8988T (cell line): Measurements from ENCODE around the gene NOPCHAP1.
"Not testable (repeated sequence)": the region's sequence is repeated elsewhere in the genome, so short reads cannot be mapped to it uniquely, and the experiment has no call there.

Experiments used
- DNase-seq: peaks from one replicate; pipeline ENCODE4 v3.0.0; 2011

NOPCHAP1 gene

DNA sequence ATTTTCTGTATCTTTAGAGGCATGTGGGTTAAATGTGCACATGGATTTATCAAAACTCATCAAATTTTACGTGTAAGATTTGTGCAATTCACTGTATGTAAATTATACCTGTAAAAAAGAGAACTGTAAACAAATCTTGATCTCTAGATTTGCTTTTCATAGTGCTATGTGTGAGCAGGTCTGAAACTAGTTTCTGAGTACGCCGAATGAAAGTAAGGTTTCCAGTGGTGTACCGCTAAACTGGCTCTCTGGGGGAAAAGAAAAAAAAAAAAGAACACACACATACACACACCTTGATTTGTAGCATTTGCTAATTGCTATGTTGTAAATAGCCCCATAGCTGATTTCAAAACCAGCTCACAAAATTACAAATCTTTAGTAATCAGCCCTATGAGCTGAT lies 19.4 kb upstream of the NOPCHAP1 start:
- no peak for DNase-seq

DNA sequence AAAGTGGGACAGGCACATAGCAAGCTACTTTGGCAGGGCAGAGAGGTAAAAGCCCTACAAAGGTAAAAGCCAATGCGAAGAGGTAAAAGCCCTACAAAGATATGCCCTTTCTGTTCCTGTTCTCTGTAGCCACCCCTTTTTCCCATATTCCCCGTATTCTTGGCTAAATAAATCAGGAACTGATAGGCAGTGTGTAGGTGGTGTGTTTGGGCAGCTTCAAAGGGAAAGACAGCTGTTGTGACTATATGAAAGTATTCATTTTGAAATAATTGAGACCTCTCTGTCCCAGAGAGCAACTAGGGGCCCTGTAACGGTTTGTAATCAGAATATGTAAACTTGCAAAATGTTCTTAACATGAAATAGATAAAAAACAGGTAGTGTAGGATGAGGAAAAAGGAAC lies 16.8 kb upstream of the NOPCHAP1 start:
- no peak for DNase-seq

GRCh38 chr12:104971306-104971705 lies 14.8 kb upstream of the NOPCHAP1 start:
- no peak for DNase-seq

GRCh38 chr12:104973250-104973649 lies 12.9 kb upstream of the NOPCHAP1 start:
- DNase-seq, result no peak

- no peak for DNase-seq
These were observed 11.4 kb upstream of the NOPCHAP1 start for GRCh38 chr12:104974626-104975290.

GRCh38 chr12:104975587-104976343 lies 10.4 kb upstream of the NOPCHAP1 start:
- no peak for DNase-seq

DNA sequence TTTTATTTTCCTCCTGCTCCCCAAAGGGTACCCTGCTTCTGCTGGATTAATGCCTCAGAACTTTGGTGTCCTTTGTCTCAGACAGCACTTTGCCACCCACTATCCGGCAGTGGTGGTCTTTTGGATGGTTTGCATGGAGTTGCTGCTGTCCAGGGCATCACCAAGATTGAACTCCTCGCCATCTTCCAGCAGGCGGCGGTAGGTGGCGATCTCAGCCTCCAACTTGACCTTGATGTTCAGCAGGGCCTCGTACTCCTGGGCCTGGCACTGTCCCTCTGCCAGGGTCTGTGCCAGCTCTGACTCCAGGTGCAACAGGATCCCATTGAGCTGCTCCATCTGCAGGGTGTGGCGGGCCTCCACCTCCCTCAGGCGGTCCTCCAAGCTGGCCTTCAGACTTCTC lies 9.4 kb upstream of the NOPCHAP1 start:
- DNase-seq, result no peak

DNA sequence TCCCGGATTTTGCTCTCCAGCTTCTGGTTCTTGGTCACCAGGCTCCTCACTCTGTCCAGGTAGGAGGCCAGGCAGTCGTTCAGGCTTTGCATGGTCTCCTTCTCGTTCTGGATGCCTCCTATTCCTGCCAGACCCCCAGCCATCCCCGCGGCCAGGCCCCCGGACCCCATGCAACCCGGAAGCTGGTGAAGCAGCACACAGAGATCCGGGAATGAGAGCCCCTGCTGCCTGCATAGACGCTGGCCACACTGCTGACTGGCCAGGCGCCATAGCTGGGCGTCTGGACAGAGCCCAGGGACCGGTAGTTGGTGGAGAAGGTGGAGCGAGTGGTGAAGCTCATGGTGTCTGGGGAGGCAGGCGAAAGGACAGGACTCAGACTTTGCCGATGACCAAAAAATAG lies 8.4 kb upstream of the NOPCHAP1 start:
- DNase-seq, result not testable (repeated sequence)

DNA sequence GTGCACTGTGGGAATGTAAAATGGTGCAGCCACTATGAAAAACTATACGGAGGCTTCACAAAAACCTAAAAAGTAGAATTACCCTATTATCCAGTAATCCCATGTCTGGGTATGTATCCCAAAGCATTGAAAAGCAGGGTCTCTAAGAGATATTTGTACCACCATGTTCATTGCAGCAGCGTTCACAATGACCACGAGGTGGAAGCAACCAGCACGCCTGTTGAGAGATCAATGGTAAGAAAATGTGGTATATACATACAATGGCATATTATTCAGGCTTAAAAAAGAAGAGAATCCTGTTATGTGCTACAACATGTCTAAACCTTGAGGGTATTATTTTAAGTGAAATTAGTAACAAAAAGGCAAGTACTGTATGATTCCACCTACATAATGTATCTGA lies 910 bp upstream of the NOPCHAP1 start:
- DNase-seq, result no peak

- DNase-seq, result no peak
These were observed 4.8 kb downstream of the NOPCHAP1 start for GRCh38 chr12:104990950-104991349.

- no peak for DNase-seq
These were observed 5.5 kb downstream of the NOPCHAP1 start for GRCh38 chr12:104991565-104992128.

DNA sequence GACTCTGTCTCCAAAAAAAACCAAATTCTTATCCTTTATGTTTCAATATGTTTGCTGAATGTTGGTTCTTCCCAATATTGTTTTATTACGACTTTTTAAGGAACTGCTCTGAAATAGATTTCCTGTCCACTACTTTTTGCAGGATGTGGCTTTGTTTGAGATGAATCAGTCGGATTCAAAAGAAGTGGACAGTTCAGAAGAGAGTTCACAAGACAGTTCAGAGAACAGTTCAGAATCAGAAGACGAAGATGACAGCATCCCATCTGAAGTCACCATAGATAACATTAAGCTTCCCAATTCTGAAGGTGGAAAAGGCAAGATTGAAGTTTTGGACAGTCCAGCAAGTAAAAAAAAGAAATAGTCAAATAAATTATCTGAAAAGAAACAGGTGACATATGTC lies 8.2 kb downstream of the NOPCHAP1 start:
- no peak for DNase-seq

DNA sequence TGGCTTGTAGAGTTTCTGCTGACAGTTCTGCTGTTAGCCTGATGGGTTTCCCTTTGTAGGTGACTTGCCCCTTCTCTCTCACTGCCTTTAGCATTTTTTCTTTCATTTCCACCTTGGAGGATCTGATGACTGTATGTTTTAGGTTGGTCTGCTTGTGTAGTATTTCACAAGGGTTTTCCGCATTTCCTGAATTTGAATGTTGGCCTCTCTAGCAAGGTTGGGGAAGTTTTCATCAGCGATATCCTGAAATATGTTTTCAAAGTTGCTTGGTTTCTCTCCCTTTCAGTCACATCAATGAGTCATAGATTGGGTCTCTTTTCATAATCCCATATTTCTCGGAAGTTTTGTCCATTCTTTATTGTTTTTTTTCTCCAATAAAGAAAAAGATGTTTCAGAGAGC lies 11.4 kb downstream of the NOPCHAP1 start:
- no peak for DNase-seq

DNA sequence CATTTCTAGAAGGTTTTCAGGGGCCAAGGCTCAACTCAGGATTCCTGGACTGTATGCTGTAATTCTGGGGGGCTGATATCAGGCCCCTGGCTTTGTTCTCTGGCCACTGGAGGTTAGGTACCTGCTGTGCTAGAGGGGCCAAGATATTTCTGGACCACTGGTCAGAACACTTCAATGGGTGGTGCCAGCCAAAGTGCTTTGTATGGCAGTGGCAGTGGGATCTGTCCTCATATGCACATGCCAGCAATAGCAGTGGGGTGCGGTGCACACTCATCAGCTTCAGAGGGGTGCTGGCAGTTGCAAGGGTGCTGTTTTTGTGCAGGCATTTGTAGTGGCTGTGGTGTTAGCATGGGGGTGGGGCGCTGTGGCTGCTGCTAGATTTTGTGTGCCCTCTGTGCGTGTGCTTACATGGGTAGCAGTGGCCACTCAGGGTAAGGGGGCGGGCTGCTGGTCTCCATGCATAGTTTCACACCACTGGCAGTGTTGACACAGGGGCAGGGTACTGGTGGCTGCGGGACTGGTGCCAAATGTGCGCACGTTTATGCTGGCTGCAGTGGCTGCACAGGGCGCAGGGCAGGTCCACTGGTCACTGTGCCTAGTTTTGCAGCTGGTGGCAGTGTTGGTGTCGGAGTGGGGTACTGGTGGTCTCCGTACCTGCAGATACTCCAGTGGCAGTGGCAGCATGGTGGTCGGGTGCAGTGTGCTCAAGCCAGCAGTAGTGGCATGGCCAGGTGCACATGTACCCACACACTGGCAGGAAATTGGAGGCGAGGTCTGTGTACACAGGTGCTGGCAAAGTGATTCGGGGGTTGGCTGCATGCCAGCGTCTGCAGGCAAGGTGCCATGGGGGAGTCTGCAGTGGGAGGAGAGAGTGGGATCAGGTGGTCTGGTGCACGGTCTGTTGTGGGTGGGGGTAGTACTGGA lies 12.6 kb downstream of the NOPCHAP1 start:
- DNase-seq, result no peak

- no peak for DNase-seq
These were observed 13.2 kb downstream of the NOPCHAP1 start for GRCh38 chr12:104999347-104999685.

GRCh38 chr12:105001476-105001875 lies 15.4 kb downstream of the NOPCHAP1 start:
- DNase-seq, result no peak

GRCh38 chr12:105013892-105014291 lies 27.8 kb downstream of the NOPCHAP1 start:
- no peak for DNase-seq

DNA sequence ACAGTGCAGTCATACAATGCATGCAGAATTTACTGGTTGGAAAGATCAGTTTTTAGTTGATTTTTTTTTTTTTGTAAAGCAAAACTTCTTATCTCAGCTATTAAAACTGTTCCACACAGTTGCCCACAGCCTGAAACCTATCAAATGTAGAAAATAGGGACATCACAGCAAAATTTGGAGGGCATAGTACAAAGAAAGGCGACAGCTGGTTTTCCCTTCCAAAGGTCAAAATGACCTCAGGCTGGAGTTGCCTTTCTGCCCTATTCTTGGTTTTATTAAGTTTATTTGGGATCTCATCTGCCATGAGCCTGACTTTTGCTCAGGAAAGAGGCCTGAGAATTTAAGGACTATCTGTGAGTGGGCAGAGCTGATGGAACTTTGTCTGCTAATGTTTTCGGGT lies 28.5 kb downstream of the NOPCHAP1 start:
- DNase-seq, result no peak

DNA sequence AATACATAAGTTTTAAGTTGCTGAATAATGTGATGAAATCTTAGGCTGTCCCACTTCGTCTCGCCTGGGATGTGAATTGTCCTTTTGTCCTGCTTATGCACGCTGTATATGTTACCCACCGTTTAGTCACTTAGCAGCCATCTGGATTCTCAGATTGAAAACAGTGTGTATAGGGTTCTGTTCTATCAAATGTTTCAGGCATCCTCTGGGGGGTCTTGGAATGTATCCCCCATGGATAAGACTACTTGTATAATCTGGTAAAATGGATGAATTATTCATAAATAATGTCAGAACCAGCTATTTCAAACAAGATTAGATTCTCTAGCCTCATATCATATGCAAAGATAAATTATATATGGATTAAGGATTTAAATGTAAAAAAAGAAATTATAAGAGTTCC lies 29.4 kb downstream of the NOPCHAP1 start:
- DNase-seq, result no peak

- DNase-seq, result no peak
These were observed 31.9 kb downstream of the NOPCHAP1 start for GRCh38 chr12:105018012-105018411.

- no peak for DNase-seq
These were observed 32.7 kb downstream of the NOPCHAP1 start for GRCh38 chr12:105018776-105019175.

DNA sequence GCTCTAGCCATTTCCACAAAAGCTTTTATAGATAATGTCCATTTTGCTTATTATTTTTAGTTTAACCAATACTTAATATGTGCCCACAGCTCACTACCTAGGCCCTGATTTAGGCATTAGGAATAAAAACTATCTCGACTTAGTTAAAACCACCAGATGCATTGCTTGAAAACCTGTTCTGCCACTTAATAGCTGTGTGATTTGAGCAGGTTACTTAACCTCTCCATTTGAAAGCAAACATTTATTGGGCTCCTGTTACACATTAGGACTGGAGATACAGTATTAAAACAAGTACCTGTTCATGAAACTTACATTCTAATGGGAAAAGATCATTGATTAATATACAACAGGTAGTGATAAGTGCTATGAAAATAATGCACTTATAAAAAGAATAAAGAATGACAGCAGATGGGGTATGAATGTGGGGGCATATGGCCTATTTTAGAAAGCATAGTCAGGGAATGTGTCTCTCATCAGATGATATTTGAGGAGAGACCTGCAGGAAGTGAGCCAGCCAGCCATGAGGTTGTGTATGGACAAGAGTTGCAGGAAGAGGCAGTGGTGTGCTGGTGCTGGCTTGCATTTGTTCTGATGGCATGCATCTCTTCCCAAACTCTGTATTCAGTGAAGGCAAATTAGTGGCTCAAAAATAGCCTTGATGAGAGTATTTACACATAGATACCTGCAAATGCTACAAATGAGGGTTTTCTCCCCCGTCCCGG lies 34.3 kb downstream of the NOPCHAP1 start:
- DNase-seq, result no peak

DNA sequence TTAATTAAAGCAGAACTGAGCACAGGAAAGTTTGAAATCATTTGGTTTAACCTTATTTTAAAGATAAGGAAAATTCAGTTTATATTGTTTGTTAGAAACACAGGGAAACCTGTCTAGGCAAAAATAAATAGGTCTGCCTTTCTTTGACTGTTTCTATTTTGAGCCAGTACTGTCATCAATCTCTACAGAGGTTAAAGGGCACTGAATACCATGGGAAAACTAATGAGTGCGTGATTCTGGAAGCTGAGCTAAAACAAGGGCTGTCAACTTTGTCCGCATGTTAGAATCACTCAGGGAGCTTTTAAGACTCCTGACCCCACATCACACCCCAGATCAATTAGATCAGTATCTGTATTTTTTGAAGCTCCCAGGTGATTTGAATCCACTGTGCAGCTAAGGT lies 38.8 kb downstream of the NOPCHAP1 start:
- DNase-seq, result no peak
